Adrenal gland (tissue), 5 donors: ENCODE measurements around the gene RIN2.

Experiments used
- CTCF ChIP-seq, 6 experiments: fragments of 450-650 bp in 4 of 6; fragments of 200-600 bp in 2 of 6; sonication (generic) in 1 of 6; IDR thresholded peaks; 1 replicate in 5 of 6; 2 replicates in 1 of 6; pipeline versions ENCODE4 v1.5.1 to v1.8.0; 2016 to 2021; ENCODE audit warnings: antibody characterized with exemption in 6 of 6, mild to moderate bottlenecking in 2 of 6, moderate library complexity in 1 of 6
- POLR2A ChIP-seq, 2 donors: fragments of 450-650 bp; IDR thresholded peaks; one replicate each; pipeline ENCODE4 v1.6.1; 2017; ENCODE audit warnings: antibody characterized with exemption in 2 of 2, mild to moderate bottlenecking in 2 of 2, moderate library complexity in 1 of 2
- donor health status: DM: no; HTN: no; CAD: no.

- TF ChIP-seq POLR2A (IDR thresholded peaks at IDR 0.05): no peak
- no peak for TF ChIP-seq CTCF (IDR thresholded peaks at IDR 0.05)
These were observed 14.4 kb upstream of the RIN2 start for GRCh38 chr20:19743640-19743995.
